GM21723 (cell line): ENCODE measurements around the gene GNGT1.

ENCODE experiments used
- ATAC-seq: cut with Tn5 transposase; IDR thresholded peaks from one replicate; pipeline ENCODE4 v1.9.1; 2021; ENCODE audit warnings: mild to moderate bottlenecking, moderate library complexity; ENCODE audit not compliant: unreplicated experiment

GNGT1 gene

GRCh38 chr7:93906267-93906666 is at the start of gene GNGT1:
Gene GNGT1, plus strand, starts transcription at chr7:93906567. Its CDS starts 180 bp downstream, at chr7:93906747.
- ATAC-seq: no peak

- ATAC-seq: no peak
These were observed 47.5 kb upstream of the GNGT1 start for GRCh38 chr7:93858857-93859256.

DNA sequence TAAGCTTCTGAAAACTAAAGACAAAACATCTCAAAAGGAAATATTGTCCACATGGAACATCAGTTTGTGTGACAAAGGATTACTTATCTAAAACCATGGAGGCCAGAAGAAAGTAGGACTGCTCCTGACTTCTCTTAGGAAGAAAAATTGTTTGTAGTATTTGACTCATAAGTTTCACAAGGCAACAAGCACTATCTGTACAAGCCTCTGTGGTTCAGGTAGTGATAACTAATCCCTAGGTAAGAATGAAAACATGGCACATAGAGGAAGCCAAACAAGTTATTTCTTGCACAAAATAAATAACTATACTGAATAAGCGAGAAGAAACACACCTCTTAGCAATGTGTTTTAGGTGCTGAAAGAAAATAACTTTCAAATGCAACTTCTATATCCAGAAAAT is 46.1 kb upstream of the GNGT1 start:
- no peak for ATAC-seq

GRCh38 chr7:93861325-93861949 is 44.9 kb upstream of the GNGT1 start:
- ATAC-seq: no peak

GRCh38 chr7:93862651-93863050 is 43.7 kb upstream of the GNGT1 start:
- no peak for ATAC-seq

GRCh38 chr7:93866886-93867285 is 39.5 kb upstream of the GNGT1 start:
- no peak for ATAC-seq

- ATAC-seq: no peak
These were observed 32.3 kb upstream of the GNGT1 start for GRCh38 chr7:93873998-93874574.

DNA sequence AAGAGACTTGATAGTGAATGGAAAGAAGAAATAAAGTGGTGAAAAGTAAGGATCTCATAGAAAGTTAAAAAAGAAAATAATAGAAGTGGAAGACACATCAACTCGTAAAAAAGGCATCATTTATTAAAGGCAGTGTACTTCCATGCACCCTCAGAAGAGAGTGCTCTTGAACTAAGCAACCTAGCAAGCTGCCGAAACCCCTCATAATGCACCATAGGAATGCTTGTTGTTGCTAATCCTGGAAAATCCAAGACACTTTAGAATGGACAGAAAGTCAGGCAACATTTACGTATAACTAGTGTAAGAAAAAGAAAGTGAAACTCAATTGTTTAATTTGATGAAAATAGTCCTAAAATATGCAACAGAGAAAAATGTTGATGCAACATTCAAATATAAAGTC is 28.6 kb upstream of the GNGT1 start:
- ATAC-seq: no peak

DNA sequence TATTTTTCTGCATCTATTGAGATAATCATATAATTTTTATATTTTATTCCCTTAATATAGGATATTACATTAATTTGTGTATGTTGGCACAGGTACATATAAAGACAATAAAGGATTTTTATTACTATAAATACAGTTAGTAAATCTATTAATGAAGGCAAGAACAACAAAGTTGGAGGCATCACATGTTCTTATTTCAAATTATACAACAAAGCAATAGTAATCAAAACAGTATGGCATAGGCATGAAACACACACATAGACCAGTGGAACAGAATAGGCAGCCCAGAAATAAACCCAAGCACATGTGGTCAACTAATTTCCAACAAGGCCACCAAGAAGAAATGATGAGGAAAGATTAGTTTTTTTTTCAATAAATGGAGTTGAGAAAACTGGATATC is 27.0 kb upstream of the GNGT1 start:
- no peak for ATAC-seq

GRCh38 chr7:93882468-93882867 is 23.9 kb upstream of the GNGT1 start:
- ATAC-seq: no peak

- ATAC-seq: no peak
These were observed 23.1 kb upstream of the GNGT1 start for GRCh38 chr7:93883078-93883916.

GRCh38 chr7:93883917-93884345 is 22.4 kb upstream of the GNGT1 start:
- ATAC-seq: no peak

- no peak for ATAC-seq
These were observed 21.8 kb upstream of the GNGT1 start for GRCh38 chr7:93884541-93884940.

GRCh38 chr7:93889261-93889660 is 17.1 kb upstream of the GNGT1 start:
- ATAC-seq: no peak

GRCh38 chr7:93890041-93890463 is 16.3 kb upstream of the GNGT1 start:
- peak; percentile 64 for ATAC-seq

- peak; percentile 57 for ATAC-seq
These were observed 15.8 kb upstream of the GNGT1 start, which contains the start of gene TFPI2 for GRCh38 chr7:93890464-93891068. Gene TFPI2, minus strand, starts transcription at chr7:93890753. Its CDS starts 75 bp downstream, at chr7:93890678.

GRCh38 chr7:93894426-93894825 is 11.9 kb upstream of the GNGT1 start:
- ATAC-seq: no peak

- no peak for ATAC-seq
These were observed 11.3 kb upstream of the GNGT1 start for GRCh38 chr7:93894966-93895640.

DNA sequence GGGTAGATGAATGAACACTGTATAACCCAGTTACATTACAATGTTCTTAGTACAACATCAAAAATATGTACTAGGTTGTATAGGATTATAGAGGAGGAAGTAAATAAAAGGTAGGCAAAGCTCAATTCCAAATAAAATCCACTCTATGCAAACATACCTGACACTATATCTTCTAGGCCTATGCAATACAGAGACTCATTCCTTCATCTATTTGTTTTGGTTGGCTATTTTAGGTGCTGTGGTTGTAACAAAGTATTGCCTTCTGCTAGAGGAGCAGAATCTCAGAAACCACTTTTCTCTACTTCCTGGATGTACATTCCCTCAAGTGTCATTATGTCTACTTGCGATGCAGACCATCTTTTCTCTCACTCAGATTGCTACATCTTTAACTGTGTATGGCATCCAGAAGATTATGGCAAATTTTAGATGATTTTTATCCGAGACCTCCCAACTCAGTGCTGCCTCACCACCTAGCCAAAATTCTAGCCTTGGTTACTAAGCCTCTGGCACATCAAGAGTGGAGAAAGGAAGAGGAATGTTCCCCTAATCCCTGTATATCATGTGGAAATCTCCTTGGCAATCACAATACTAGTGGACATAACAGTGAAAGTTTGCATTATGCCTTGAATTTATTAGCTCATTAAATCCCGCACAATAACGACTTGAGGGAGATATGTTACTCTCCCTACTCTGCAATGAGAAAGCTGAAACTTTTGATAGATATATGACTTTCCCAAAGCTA is 10.3 kb upstream of the GNGT1 start:
- no peak for ATAC-seq

- no peak for ATAC-seq
These were observed 8.7 kb upstream of the GNGT1 start for GRCh38 chr7:93897680-93898079.
